SK-N-SH (cell line): Measurements from ENCODE around the gene IQSEC1. TPM values are rescaled to one million over a fixed set of nuclear protein-coding genes. Genes with fewer than 3 reads are reported as not detected.
"Not testable (repeated sequence)": the region's sequence is repeated elsewhere in the genome, so short reads cannot be mapped to it uniquely, and the experiment has no call there.

Experiments
- CTCF ChIA-PET: fragments of 300-600, 350-600 bp; formaldehyde crosslinking; extraction: SDS; loops from one replicate; lab custom pipeline; 2021; lab: Yijun Ruan, JAX
- POLR2A ChIA-PET: fragments of 350-600 bp; sonication (Branson Sonifier 250); formaldehyde crosslinking; extraction: SDS; loops from one replicate; lab custom pipeline; 2020; ENCODE audit warnings: antibody characterized with exemption, inconsistent platforms; lab: Yijun Ruan, JAX
- DNase-seq: peaks from one replicate; pipeline ENCODE4 v3.0.0; 2012
- H2AFZ ChIP-seq: fragments of 200-600 bp; sonication (generic); 2 replicates; pipeline ENCODE4 v1.8.1; 2016; ENCODE audit warnings: antibody characterized with exemption, mild to moderate bottlenecking, low read depth
- H3F3A ChIP-seq: fragments of 200-600 bp; sonication (generic); replicated peaks from 2 replicates; pipeline ENCODE3; 2016; ENCODE audit warnings: antibody characterized with exemption, mild to moderate bottlenecking; ENCODE audit not compliant: insufficient read depth
- H3K27ac ChIP-seq, 2 experiments: fragments of 200-500 bp in 1 of 2; fragments of 200-600 bp in 1 of 2; sonication (Bioruptor generic) in 1 of 2; sonication (generic), shearing (Covaris generic) in 1 of 2; 2 replicates each; pipeline versions ENCODE4 v1.5.1 to v1.6.1; 2014 to 2016; ENCODE audit warnings: low read depth in 2 of 2, inconsistent platforms in 1 of 2, low read length in 1 of 2, mild to moderate bottlenecking in 1 of 2, mixed read lengths in 1 of 2
- H3K27me3 ChIP-seq: fragments of 200-600 bp; sonication (generic), shearing (Covaris generic); 2 replicates; pipeline ENCODE4 v1.6.1; 2016; ENCODE audit warnings: mixed run types; ENCODE audit not compliant: insufficient read depth
- H3K36me3 ChIP-seq, 2 experiments: fragments of 200-500 bp in 1 of 2; fragments of 200-600 bp in 1 of 2; sonication (Bioruptor generic) in 1 of 2; sonication (generic) in 1 of 2; replicated peaks in 1 of 2; 2 replicates each; pipeline versions ENCODE3 to v1.5.1; 2014 to 2016; ENCODE audit warnings: low read length in 1 of 2, mild to moderate bottlenecking in 1 of 2; ENCODE audit not compliant: insufficient read depth in 2 of 2, control insufficient read depth in 1 of 2
- H3K4me1 ChIP-seq, 2 experiments: fragments of 200-500 bp in 1 of 2; fragments of 200-600 bp in 1 of 2; sonication (Bioruptor generic) in 1 of 2; sonication (generic), shearing (Covaris generic) in 1 of 2; 2 replicates each; pipeline versions ENCODE4 v1.5.1 to v1.6.1; 2014 to 2016; ENCODE audit warnings: low read depth in 1 of 2, low read length in 1 of 2, mixed run types in 1 of 2; ENCODE audit not compliant: insufficient read depth in 2 of 2, control insufficient read depth in 1 of 2
- H3K4me2 ChIP-seq: fragments of 200-600 bp; sonication (generic), shearing (Covaris generic); 2 replicates; pipeline ENCODE4 v1.6.1; 2017; ENCODE audit warnings: mixed run types
- H3K4me3 ChIP-seq, 2 experiments: fragments of 200-500 bp in 1 of 2; fragments of 200-600 bp in 1 of 2; sonication (Bioruptor generic) in 1 of 2; sonication (generic), shearing (Covaris generic) in 1 of 2; 2 replicates each; pipeline versions ENCODE4 v1.5.1 to v1.8.1; 2014 to 2016; ENCODE audit warnings: low read depth in 2 of 2, inconsistent platforms in 1 of 2, low read length in 1 of 2, mild to moderate bottlenecking in 1 of 2, mixed read lengths in 1 of 2, moderate library complexity in 1 of 2
- H3K79me2 ChIP-seq: fragments of 200-600 bp; sonication (generic); 2 replicates; pipeline ENCODE4 v1.8.1; 2017; ENCODE audit warnings: mild to moderate bottlenecking; ENCODE audit not compliant: insufficient read depth
- H3K9ac ChIP-seq: fragments of 200-600 bp; sonication (generic); 2 replicates; pipeline ENCODE4 v1.6.1; 2017; ENCODE audit warnings: mixed run types
- H3K9me2 ChIP-seq: fragments of 200-600 bp; sonication (generic); 2 replicates; pipeline ENCODE4 v1.6.1; 2017; ENCODE audit warnings: mixed run types
- H3K9me3 ChIP-seq: fragments of 200-600 bp; sonication (generic); 2 replicates; pipeline ENCODE4 v1.6.1; 2017; ENCODE audit warnings: mixed run types, mild to moderate bottlenecking, moderate library complexity
- H4K20me1 ChIP-seq: fragments of 200-600 bp; sonication (generic); 2 replicates; pipeline ENCODE4 v1.6.1; 2017; ENCODE audit warnings: mild to moderate bottlenecking, mixed run types; ENCODE audit not compliant: insufficient read depth
- CHD2 ChIP-seq: fragments of 150-350 bp; IDR thresholded peaks from 2 replicates; pipeline ENCODE4 v1.6.1; 2018; ENCODE audit warnings: low read length; ENCODE audit not compliant: partially characterized antibody
- EZH2phosphoT487 ChIP-seq: fragments of 200-600 bp; sonication (generic); IDR thresholded peaks from 2 replicates; pipeline ENCODE4 v1.6.1; 2017; ENCODE audit warnings: low read depth, mixed run types, mild to moderate bottlenecking, antibody characterized with exemption, moderate library complexity, borderline replicate concordance
- FOXJ3 ChIP-seq: sonication (generic); formaldehyde crosslinking; IDR thresholded peaks from 2 replicates; pipeline ENCODE4 v1.5.1; 2020; ENCODE audit warnings: mild to moderate bottlenecking, missing genetic modification reagents
- JUND ChIP-seq: IDR thresholded peaks from 2 replicates; pipeline ENCODE4 v1.4.0; 2012
- MEF2A ChIP-seq: IDR thresholded peaks from 2 replicates; pipeline ENCODE4 v1.4.0; 2012; ENCODE audit warnings: low read depth, borderline replicate concordance
- NFIC ChIP-seq: IDR thresholded peaks from 2 replicates; pipeline ENCODE4 v1.4.0; 2012; ENCODE audit warnings: borderline replicate concordance
- NRF1 ChIP-seq: IDR thresholded peaks from 2 replicates; pipeline ENCODE4 v1.6.1; 2012; ENCODE audit warnings: low read depth, mild to moderate bottlenecking, low read length
- PBX3 ChIP-seq: IDR thresholded peaks from 2 replicates; pipeline ENCODE4; 2012
- POLR2AphosphoS5 ChIP-seq: IDR thresholded peaks from 2 replicates; pipeline ENCODE4 v1.6.1; 2012; ENCODE audit warnings: low read depth, low read length
- USF2 ChIP-seq: fragments of 150-350 bp; IDR thresholded peaks from 2 replicates; pipeline ENCODE4 v1.6.1; 2017; ENCODE audit warnings: antibody characterized with exemption, low read length, low read depth, borderline replicate concordance
- ZBTB33 ChIP-seq: IDR thresholded peaks from 2 replicates; pipeline ENCODE4 v1.4.0; 2012; ENCODE audit warnings: low read depth, borderline replicate concordance
- WGBS: methylation state at CpG from one replicate; pipeline ENCODE4 v1.1.6; 2017; ENCODE audit warnings: low lambda C conversion rate; 5-methylcytosine and 5-hydroxymethylcytosine counted together
- polyA plus RNA-seq, 3 experiments: library from polyadenylated mRNA; depleted of rRNA; stranded (reverse); fragments of >200 nt; gene quantifications; 2 replicates each; pipeline ENCODE4 v1.2.3, GENCODE V29; 2012

Gene IQSEC1
- polyA plus RNA-seq, 1 of the 3 experiments (the other 2 are of a cell fraction): 6.2 TPM

GRCh38 chr3:12882336-12883310 lies 190.6 kb downstream of the IQSEC1 start:
- Histone ChIP-seq H3K4me2 (no peak overlapping the region), H3K9ac (no peak overlapping the region), H3K9me2 (no peaks in the 10 kb centered on the region), H3K4me3 (no peak overlapping the region), H3K79me2 (no peaks in the 10 kb centered on the region), H3K9me3 (no peaks in the 10 kb centered on the region), H2AFZ (no peak overlapping the region), H3F3A (no peaks in the 10 kb centered on the region), H3K27me3 (no peaks in the 10 kb centered on the region; the same call in 1 of the 2 replicates), H3K4me1 (no peaks in the 10 kb centered on the region; a peak in 1 of 4 replicates), H3K36me3 (no peaks in the 10 kb centered on the region), H4K20me1 (no peaks in the 10 kb centered on the region)
- CTCF ChIA-PET: no interaction called here
- POLR2A ChIA-PET: no interaction called here
- WGBS: 86% methylated on average over 36 of the region's 62 CpGs
- DNase-seq: no peak
- TF ChIP-seq ZBTB33 (no peak), JUND (no peak), MEF2A (no peak), PBX3 (no peak), NRF1 (no peak), POLR2AphosphoS5 (no peak), FOXJ3 (CRISPR knock-in tag) (no peak), NFIC (no peak), CHD2 (no peak), EZH2phosphoT487 (no peak), USF2 (no peak)
- TF ChIP-seq, all 33 proteins: peak for 0
- H3K27ac ChIP-seq: no peak overlapping the region

GRCh38 chr3:12881858-12882257 lies 191.4 kb downstream of the IQSEC1 start:
- H3K4me2 ChIP-seq, H3K9me3 ChIP-seq, H3K9ac ChIP-seq, POLR2A ChIA-PET, H3K4me1 ChIP-seq, H4K20me1 ChIP-seq, H3K27me3 ChIP-seq, H3K27ac ChIP-seq, DNase-seq, H3K9me2 ChIP-seq, H3K36me3 ChIP-seq, H2AFZ ChIP-seq, H3F3A ChIP-seq, H3K4me3 ChIP-seq, H3K79me2 ChIP-seq: not testable (repeated sequence)
- CTCF ChIA-PET: interaction anchor here (9.4 kb wide), 1 partner anchor 8 kb away, joined by 120 read pairs; no protein-coding TSS in a partner anchor
- WGBS: 83% methylated on average over 12 of the region's 12 CpGs
